ENCODE results near the gene IFNL3. TPM values are rescaled to one million over a fixed set of nuclear protein-coding genes. Genes with fewer than 3 reads are reported as not detected.
"Not testable (repeated sequence)": the region's sequence is repeated elsewhere in the genome, so short reads cannot be mapped to it uniquely, and the experiment has no call there.

Gene IFNL3
- total and polyA plus RNA-seq, 9 of the 15 experiments (the other 6 are each of a cell fraction or from before 2014, with no cell fraction given): not detected

DNA sequence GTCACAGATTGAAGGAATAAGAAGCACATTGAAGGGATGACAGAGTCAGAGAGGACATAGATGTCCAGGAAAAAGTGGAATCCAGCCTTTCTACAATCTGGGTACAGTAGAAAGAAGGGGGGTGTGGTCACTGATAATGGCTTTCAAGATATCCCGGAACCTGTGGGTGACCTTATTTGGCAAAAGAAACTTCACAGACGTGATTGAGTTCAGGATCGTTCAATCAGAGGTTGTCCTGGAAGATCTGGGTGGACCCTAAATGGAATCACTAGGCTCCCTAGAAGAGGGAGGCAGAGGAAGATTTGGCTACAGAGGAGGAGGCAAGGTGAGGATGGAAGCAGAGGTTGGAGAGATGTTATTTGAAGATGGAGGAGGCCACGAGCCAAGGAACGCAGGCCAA lies 27.7 kb downstream of the IFNL3 start:
- 20% methylated on average over 5 of the region's 5 CpGs for WGBS (ENCODE audit: insufficient coverage, low coverage, missing lambda C conversion rate)
- in situ Hi-C loops (cut with MboI): no loop called here
- H3K4me3 ChIP-seq: no peak overlapping the region

DNA sequence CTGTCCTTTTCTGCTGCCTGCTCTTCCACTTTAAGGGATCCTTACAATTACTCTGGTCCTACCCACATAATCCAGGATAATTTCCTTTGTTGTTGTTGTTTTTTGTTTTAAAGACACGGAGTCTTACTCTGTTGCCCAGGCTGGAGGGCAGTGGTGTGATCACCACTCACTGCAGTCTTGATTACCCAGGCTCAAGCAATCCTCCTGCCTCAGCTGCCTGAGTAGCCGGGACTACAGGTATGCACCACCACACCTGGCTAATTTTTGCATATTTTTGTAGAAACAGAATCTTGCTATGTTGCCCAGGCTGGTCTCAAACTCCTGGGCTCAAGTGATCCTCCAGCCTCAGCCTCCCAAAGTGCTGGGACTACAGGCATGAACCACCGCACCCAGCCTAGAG lies 29.5 kb downstream of the IFNL3 start:
- CTCF ChIA-PET (ENCODE audit: low intra/inter-chr PET ratio): not testable (repeated sequence)

More for the DNA sequence above, 27.7 kb downstream of the IFNL3 start:
- H2AFZ ChIP-seq (ENCODE audit: low read depth, low read length): no peak overlapping the region
- no TSS peak for BruUV-seq (replicated peaks)
- no peak overlapping the region for H3K27ac ChIP-seq (ENCODE audit: extremely low read depth, low read depth, low read length)
- TF ChIP-seq BRCA1 (IDR thresholded peaks at IDR 0.05) (no peak), BRCA1 (CRISPR knock-in tag; IDR thresholded peaks at IDR 0.05) (no peak), SRF (CRISPR knock-in tag; IDR thresholded peaks at IDR 0.05) (peak in 1 of 2 experiments; percentile 90; a peak in 2 of 4 replicates)
- no peaks in the 10 kb centered on the region; a peak in 1 of 5 replicates for H3K4me1 ChIP-seq (replicated peaks in 1 of 2; ENCODE audit: control insufficient read depth in 2 of 2, insufficient read depth in 2 of 2, low read length in 2 of 2)
- peaks cover 3% of the 10 kb centered on the region for H3K9me3 ChIP-seq (replicated peaks; ENCODE audit: control insufficient read depth, insufficient read depth, low read depth, low read length)
- no peak overlapping the region for H3K4me2 ChIP-seq (ENCODE audit: insufficient read depth, low read length)
- FAIRE-seq: no peak
- POLR2A ChIA-PET: no interaction called here
- peaks cover 0 to 13% of the 10 kb centered on the region in 2 experiments; a peak in 3 of 5 replicates for H3K27me3 ChIP-seq (ENCODE audit: control insufficient read depth in 2 of 2, insufficient read depth in 2 of 2, low read length in 2 of 2)
- H3K9ac ChIP-seq (ENCODE audit: insufficient read depth in 1 of 2, low read depth in 2 of 2, low read length in 2 of 2): no peak overlapping the region
- no peaks in the 10 kb centered on the region for H4K20me1 ChIP-seq (replicated peaks; ENCODE audit: control insufficient read depth, insufficient read depth, low read length)
- no peak for ATAC-seq
- DNase-seq (ENCODE audit: extremely low read depth in 1 of 4, low spot score in 3 of 4): no peak
- H3K36me3 ChIP-seq (ENCODE audit: control insufficient read depth, insufficient read depth, low read length): no peaks in the 10 kb centered on the region
- intact Hi-C loops (cut with micrococcal nuclease): no loop called here
- CTCF ChIA-PET (ENCODE audit: low intra/inter-chr PET ratio): no interaction called here
- H3K9me1 ChIP-seq (ENCODE audit: control insufficient read depth, insufficient read depth, low read length): no peaks in the 10 kb centered on the region
- H3K79me2 ChIP-seq (ENCODE audit: control insufficient read depth, insufficient read depth, low read length): no peaks in the 10 kb centered on the region

More for the DNA sequence above, 29.5 kb downstream of the IFNL3 start:
- H3K79me2 ChIP-seq (ENCODE audit: control insufficient read depth, insufficient read depth, low read length); POLR2A ChIA-PET; DNase-seq (ENCODE audit: extremely low read depth in 1 of 4, low spot score in 3 of 4); BruUV-seq (replicated peaks); H3K9ac ChIP-seq (ENCODE audit: insufficient read depth in 1 of 2, low read depth in 2 of 2, low read length in 2 of 2); in situ Hi-C loops (cut with MboI); H3K36me3 ChIP-seq (ENCODE audit: control insufficient read depth, insufficient read depth, low read length); H3K9me3 ChIP-seq (replicated peaks; ENCODE audit: control insufficient read depth, insufficient read depth, low read depth, low read length); ATAC-seq; H3K27me3 ChIP-seq (ENCODE audit: control insufficient read depth in 2 of 2, insufficient read depth in 2 of 2, low read length in 2 of 2); FAIRE-seq; H3K4me3 ChIP-seq; H3K27ac ChIP-seq (ENCODE audit: extremely low read depth, low read depth, low read length); H3K4me2 ChIP-seq (ENCODE audit: insufficient read depth, low read length); H4K20me1 ChIP-seq (replicated peaks; ENCODE audit: control insufficient read depth, insufficient read depth, low read length); intact Hi-C loops (cut with micrococcal nuclease); H3K9me1 ChIP-seq (ENCODE audit: control insufficient read depth, insufficient read depth, low read length); H2AFZ ChIP-seq (ENCODE audit: low read depth, low read length); H3K4me1 ChIP-seq (replicated peaks in 1 of 2; ENCODE audit: control insufficient read depth in 2 of 2, insufficient read depth in 2 of 2, low read length in 2 of 2): not testable (repeated sequence)
- WGBS (ENCODE audit: insufficient coverage, low coverage, missing lambda C conversion rate): 7% methylated on average over 3 of the region's 3 CpGs
